SH-SY5Y (cell line): ENCODE results near the gene PDE1A.

Experiments
- GATA2 ChIP-seq: IDR thresholded peaks from 2 replicates; pipeline ENCODE4 v1.6.1; 2011; ENCODE audit warnings: mild to moderate bottlenecking, low read depth, low read length
- GATA3 ChIP-seq: IDR thresholded peaks from 2 replicates; pipeline ENCODE4 v1.6.1; 2011; ENCODE audit warnings: low read depth, mild to moderate bottlenecking, low read length, moderate library complexity

The PDE1A gene

DNA sequence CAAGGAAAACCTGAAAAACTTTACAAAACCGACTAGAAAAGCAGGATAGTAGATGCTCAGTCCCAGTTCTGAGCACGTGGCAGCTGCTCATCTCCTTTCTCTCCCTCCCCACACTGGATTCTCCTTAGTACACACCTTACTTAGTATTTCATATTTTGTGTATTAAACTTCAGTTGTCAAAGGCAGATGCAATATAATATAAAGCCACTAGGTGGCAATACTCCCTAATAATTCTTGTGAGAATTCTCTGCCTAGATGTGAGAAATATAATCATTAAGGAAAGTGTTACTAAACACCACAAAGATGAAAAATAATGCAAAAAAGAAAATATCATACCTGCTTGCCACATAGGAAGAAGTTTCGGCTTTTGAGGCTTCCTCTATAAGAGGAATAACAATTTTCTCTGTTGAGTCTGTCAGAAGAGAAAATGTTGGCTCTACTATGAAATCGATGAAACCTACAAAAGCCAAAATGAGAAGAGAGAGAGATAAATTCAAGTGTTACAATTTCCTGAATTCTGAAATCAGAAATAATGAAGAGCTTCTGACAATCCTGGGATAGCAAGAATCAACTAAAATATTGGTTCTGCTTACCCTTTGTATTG lies 240.6 kb downstream of the PDE1A start:
- TF ChIP-seq GATA3 (no peak), GATA2 (no peak)

DNA sequence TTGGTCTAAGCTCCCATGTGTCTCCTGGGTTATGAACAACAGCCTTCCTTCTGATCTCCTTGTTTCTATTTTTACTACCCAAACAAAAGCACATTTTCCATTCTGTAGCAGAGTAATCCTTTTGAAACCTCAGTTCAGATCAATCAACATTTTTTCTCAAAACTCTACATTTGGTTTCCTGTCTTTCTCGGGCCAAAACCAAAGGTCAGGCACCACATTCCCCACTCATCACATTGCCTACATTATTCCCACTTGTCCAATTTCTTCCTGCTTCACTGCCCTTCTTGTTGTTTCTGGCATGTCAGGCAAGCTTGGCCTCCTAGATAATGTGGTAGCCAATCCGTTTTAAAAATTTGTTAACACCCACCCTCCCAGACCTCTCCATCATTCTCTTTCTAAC lies 244.4 kb downstream of the PDE1A start:
- no peak for TF ChIP-seq GATA3
- TF ChIP-seq GATA2 = no peak

DNA sequence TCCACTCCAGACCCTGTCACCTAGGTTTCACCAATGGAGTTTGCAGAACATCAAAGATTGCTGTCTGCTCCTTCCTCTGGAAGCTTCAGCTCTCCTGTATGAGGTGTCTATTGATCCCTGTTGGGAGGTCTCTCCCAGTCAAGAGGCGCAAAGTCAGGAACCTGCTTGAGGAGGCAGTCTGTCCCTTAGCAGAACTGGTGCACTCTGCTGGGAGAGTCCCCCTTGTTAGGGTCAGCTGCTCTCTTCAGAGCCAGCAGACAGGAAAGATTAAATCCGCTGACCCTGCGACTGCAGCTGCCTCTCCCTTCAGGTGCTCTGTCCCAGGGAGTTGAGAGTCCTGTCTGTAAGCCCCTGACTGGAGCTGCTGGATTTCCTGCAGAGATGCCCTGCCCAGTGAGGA lies 245.5 kb downstream of the PDE1A start:
- TF ChIP-seq GATA3 (no peak), GATA2 (no peak)

DNA sequence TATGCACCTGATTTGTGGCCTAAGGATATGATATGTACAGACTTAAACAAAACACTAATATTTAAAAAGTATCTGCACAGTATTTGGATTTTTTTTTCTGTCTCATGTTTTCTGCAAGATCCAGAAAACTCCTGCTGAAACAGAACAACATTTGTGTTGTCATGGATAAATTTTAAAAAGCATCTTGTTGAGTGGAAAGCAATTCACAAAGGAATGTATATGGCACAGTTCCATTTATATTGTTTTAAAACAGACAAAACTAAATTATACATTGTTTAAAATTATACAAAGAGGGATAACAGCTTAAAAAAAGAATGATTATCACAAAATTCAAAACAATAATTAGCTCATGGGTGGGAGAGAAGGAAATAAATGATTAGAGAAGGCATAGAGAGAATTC lies 247.7 kb downstream of the PDE1A start:
- no peak for TF ChIP-seq GATA3

DNA sequence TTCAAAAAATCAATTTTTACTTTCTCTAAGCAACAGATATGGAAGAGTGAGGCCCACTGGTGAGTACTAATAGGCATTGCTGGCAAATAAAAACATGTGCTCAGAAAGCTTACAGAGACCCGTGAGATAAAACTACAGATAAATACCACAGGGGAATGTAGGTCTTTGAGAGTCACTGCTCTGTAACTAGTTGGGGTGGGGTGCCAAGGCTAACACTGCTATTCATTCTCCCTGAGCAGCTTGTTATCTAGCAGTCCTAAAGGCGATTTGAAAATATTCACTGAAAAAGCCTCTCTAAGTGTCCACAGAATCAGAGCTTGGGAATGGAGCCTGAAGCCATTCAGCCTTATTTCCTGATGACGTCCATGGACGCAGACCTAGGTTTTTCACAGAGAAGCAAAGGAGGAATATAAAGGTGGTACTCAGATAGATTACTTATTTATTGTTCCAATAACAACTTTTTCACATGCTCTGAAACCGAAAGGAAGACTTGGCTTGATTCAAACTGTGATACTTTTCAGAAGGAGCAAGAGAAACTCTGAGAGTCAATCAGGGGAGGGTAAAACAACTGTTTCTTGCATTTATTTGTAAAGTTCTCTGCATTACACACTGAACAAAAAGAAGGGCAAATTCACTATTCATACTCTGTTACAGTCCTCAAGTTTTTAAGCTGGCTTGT lies 252.8 kb downstream of the PDE1A start:
- TF ChIP-seq GATA3 = no peak
- no peak for TF ChIP-seq GATA2

DNA sequence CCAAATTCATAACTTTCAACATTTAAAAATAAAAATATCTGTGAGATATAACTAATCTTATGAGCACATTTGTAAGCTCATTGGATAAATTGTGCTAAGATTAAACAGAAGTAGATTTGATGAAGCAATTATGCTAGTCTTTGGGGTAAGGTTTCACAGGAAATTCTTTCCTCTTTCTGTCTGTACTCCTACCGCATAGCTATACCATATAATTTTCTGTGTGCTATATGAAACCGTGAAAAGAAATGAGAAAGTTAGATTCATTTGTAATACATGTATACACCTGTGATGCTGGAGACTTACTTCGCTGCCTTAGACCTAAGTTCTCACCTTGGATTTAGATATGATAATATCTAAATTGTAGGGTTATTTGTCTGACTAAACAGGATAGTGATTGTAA lies 256.5 kb downstream of the PDE1A start:
- TF ChIP-seq GATA3 = no peak
- no peak for TF ChIP-seq GATA2

DNA sequence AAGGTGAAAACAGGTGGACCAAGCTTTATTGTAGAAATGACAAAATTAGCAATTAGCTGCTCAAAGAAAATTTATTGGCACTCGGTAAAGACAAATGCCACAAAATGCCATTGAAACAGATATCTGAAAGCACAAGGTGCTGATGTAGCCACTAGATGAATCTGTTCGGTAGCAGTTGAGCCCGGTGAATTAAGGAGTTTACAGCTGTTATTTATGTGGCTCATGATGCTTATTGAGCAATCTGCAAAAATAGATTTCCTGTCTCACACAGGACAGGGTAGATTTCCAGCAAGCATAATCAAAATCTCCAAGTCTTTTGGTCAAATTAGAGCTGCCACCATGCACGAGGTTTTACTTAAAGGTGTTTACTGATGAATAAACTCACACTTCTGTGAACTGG lies 259.0 kb downstream of the PDE1A start:
- TF ChIP-seq GATA3 = no peak
- TF ChIP-seq GATA2 = no peak

DNA sequence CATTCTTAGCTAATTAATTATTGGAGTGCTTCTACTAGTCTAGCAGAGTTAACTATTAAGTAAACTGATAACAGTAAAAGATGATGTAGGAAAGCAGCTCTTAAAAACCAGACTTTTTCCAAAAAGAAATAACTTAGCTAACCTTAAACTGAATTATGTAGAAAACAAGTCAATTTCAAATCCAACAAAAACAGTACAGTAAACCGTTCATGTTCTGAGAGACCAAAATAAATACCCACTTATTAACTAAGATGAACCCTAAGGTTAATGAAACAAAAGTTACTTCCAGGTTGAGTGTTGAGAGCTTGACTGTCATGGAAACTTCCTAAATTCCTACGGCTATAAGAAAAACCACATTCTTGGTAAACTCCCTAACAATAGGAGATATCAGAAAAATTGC lies 260.0 kb downstream of the PDE1A start:
- TF ChIP-seq GATA2 (no peak), GATA3 (no peak)

DNA sequence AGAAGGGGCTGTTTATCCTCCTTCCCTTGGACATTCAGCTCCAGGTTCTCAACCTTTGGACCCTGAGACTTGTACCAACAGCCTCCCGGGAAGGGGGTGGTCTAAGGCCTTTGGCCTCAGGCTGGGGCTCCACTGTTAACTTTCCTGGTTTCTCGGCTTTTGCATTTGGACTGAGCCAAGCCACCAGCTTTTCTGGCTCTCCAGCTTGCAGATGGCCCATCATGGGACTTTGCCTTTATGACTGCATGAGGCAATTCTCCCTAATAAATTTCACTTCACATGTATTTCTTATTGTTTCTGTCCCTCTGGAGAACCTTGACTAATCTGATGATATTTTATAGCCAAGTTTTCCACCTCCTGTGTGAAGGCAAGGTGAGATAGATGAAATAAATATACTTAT lies 260.4 kb downstream of the PDE1A start:
- TF ChIP-seq GATA2 (no peak), GATA3 (no peak)

DNA sequence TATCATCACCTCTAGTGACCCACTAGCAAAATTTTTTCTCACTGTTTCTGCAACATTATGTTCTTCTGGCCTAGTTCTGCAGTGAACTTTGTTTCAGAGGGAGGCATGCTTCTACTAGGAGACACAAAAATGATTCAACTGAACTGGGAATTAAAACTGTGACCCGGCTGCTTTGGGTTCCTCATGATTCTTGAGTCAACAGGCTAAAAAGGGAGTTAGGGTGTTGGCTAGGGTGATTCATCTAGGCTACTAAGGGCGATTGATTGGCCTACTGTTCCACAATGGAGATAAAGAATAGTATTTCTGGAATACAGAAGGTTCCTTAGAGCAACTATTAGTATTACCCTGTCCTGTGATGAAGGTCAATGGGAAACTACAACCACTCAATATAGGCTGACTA lies 261.6 kb downstream of the PDE1A start:
- no peak for TF ChIP-seq GATA3
- TF ChIP-seq GATA2 = no peak

DNA sequence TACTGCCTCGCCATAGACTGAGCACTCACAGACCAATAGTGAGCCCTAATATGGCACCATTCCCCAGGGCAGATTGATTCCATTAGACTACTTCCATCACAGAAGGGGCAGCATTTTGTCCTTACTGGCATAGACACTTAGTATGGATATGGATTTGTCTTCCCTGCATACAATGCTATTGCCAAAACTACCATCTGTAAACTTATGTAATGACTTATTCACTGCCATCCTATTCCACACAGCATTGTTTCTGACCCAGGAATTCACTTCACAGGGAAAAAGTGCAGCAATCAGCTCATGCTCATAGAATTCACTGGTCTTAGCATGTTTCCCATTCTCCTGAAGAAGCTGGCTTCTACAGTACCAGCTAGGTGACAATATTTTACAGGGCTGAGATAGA lies 262.1 kb downstream of the PDE1A start:
- TF ChIP-seq GATA3 = no peak
- TF ChIP-seq GATA2 = no peak

DNA sequence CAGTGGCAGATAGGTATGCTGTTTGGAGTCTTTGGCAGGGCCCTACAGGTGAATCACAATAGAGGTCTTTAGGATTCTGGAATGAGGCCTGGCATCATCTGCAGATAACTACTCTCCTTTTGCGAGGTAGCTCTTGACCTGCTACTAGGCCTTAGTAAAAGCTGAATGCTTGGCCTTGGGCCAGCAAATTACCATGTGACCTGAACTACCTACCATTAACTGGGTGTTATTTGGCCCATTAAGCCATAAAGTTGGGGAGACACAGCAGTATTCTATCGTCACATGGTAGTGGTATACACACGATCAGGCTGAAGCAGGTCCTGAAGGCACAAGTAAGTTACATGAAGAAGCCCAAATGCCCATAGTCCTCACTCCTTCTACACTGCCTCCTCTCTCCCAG lies 263.0 kb downstream of the PDE1A start:
- TF ChIP-seq GATA2 = no peak
- TF ChIP-seq GATA3 = no peak

DNA sequence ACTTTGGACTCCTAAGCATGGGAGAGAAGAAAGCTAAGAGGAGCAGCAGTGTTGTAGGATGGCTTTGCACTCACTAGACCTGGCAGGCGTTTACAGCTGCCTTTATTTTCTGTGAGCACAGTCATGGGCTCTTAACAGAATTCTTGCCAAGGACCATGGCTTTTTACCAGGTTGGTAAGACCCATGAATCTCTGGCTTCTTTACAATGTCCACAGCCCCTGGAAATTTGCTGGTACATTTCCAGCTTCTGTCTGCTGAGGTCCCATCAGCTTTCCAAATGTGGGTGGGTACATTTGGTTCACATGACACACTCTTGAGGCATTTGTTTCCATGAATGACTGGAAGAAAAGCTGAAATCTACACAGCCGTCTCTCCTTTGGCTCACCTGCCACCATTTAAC lies 278.5 kb downstream of the PDE1A start:
- TF ChIP-seq GATA3 (no peak), GATA2 (no peak)

DNA sequence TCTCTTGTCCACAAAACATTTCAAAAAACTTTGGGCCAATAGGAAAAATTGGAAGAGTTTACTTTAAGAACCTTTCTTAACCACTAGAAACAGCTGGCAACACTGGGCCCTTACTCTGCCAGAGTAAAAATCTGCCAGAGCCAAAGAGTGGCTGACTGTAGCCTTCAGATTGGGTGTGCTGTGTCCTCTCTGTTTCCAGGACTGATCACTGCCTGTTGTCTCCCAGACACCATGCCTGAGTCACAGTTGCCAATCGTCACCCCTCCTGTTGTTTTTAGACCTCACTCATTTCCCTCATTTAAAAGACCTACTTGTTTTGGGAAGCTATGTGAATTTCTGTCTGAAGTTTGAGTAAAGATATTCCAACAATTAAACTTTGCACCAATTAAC lies 282.1 kb downstream of the PDE1A start:
- TF ChIP-seq GATA3 = no peak
- TF ChIP-seq GATA2 = no peak

DNA sequence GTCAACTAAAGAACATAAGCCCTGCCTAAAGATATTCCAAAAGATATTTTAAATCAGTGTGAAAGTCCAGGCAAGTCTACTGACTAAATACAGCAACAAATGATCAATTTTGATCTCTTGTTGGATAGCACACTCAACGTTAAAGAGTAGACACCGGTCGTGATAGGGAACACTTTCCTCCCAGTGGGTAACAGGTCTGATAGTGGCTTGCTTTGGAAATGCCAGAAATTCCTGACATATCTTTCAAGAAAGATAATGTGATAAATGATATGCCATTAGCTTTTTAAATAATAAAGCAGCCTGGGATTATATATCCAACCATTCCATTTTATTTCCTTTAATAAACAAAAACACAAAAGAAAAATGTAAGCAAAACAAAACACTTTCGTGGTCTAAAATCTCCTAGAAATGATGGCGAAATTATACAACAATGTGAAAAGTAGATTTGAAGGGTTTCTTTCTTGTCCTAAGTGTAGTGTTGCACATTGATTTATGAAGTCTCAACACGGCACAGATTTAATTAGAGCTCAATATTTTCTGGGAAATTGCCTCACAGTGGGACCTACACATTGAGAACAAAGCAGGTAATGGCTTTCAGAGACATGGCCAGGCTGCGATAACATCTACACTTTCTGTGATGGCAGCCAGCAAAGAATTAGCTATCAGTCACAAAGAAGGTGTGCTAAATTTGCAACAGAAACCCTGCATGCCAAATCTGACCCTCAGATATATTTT lies 282.6 kb downstream of the PDE1A start:
- TF ChIP-seq GATA2 = no peak
- no peak for TF ChIP-seq GATA3
